GM20000 (cell line): ENCODE data around the gene ITGAL.

Experiments
- DNase-seq: peaks from one replicate; pipeline ENCODE4 v3.0.0; 2012; ENCODE audit warnings: low spot score
- TF ChIP-seq, protein P1 (sequence below): IDR thresholded peaks from 2 replicates; pipeline ENCODE4 v1.5.1; 2012; ENCODE audit warnings: mild to moderate bottlenecking, control low read depth; ENCODE audit errors: extremely low read depth, missing control alignments

ITGAL gene

GRCh38 chr16:30438835-30439234, 33.7 kb upstream of the ITGAL start:
- TF ChIP-seq, protein P1, sequence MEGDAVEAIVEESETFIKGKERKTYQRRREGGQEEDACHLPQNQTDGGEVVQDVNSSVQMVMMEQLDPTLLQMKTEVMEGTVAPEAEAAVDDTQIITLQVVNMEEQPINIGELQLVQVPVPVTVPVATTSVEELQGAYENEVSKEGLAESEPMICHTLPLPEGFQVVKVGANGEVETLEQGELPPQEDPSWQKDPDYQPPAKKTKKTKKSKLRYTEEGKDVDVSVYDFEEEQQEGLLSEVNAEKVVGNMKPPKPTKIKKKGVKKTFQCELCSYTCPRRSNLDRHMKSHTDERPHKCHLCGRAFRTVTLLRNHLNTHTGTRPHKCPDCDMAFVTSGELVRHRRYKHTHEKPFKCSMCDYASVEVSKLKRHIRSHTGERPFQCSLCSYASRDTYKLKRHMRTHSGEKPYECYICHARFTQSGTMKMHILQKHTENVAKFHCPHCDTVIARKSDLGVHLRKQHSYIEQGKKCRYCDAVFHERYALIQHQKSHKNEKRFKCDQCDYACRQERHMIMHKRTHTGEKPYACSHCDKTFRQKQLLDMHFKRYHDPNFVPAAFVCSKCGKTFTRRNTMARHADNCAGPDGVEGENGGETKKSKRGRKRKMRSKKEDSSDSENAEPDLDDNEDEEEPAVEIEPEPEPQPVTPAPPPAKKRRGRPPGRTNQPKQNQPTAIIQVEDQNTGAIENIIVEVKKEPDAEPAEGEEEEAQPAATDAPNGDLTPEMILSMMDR = no peak
- no peak for DNase-seq

DNA sequence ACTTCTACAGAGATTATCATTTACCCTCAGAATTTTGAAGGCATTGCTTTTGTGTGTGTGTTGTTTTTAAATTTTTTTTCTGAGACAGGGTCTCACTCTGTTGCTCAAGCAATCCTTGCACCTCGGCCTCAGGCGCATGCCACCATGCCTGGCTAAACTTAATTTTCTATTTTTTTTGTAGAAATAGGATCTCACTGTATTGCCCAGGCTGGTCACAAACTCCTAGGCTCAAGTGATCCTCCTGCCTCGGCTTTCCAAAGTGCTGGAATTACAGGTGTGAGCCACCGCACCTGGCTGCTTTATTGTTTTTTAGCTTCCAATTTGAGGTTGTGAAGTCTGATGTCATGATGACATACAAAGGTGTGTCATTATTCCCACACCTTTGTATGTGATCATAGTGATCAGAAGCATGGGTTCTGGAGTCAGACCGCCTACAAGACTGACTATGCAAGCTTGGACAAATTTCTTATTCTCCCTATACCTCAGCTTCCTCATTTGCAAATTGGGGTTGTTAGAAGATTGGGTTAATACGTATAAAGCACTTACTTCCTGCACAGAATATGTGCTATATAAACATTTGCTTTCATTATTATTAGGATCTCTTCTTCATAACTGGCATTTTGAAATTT, 32.7 kb upstream of the ITGAL start:
- TF ChIP-seq, protein P1 = no peak
- DNase-seq = no peak

DNA sequence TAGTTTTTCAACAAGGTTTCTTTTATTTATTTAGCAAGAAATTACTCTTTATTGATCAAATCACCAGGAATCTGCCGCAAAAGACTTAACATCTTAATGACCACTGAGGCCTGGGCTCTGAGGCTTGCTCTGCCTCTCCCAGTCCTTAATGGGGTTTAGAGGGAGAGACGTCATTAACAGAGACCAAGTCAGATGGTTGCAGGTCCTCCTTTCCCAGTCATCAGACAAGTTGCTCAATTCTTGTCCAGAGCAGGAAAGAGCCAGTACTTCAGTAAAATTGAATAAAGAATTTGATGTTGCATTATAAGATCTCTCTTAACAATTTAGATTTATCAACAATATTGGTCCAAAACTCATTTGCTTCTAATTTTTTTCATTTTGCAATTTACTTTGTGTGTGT, 28.9 kb upstream of the ITGAL start:
- TF ChIP-seq, protein P1 = no peak
- DNase-seq = no peak

DNA sequence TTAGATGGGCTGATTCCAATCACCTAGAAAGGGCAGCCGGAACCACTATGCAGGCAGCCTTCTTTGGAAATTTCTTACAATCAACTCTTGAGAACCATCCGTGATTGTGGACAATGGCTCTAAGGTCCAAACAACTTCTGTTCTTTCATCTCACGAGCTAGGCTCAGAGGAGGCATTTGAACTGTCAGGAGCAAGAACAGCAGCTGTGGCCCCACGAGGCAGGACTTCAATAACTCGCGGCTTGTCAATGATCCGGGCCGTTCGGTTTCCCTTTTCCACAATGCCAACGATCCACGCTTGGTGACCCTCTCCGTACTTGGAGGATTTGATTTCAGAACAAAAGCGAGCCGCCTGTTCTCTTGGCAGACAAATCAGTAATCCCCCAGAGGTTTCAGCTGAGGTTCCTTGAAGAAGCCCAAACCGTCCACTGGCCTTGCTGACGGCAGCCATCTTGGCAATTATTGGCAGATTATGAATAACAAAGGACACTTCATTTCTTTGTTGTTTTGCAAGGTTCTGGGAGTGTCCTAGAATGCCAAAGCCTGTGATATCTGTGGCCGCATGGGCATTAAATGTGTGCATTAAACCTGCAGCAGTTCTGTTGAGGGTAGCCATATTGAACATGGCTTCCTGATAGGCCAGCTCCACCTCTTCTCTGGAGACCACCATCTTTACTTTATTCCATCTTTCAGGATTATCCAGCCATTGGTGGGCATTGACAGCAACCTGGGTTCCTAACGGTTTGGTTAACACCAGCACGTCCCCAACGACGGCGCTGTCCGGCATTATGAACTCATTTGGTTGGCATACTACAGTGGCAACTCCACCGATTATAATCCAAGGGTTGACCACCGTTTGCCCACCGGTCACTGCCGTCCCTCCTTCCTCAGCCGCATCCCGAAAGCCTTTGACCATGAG, 28.1 kb upstream of the ITGAL start:
- no peak for DNase-seq
- TF ChIP-seq, protein P1 = no peak

- DNase-seq = no peak
- TF ChIP-seq, protein P1 = no peak
These were observed 27.5 kb upstream of the ITGAL start for GRCh38 chr16:30445149-30445407.

- peak; percentile 94 for DNase-seq
- TF ChIP-seq, protein P1 = peak; percentile 44
These were observed 26.9 kb upstream of the ITGAL start, which contains the start of gene SEPHS2 for GRCh38 chr16:30445408-30446202. TSS of gene SEPHS2 (minus strand) at chr16:30445874. CDS start at chr16:30445727, 147 bp downstream.

- DNase-seq = no peak
- TF ChIP-seq, protein P1 = no peak
These were observed 26.3 kb upstream of the ITGAL start for GRCh38 chr16:30446203-30446595.
